ENCODE measurements around the gene MED13L. TPM values are rescaled to one million over a fixed set of nuclear protein-coding genes. Genes with fewer than 3 reads are reported as not detected.
A peak's percentile ranks its signal among the peaks of the same experiment; 100 is the strongest.

MED13L gene
- total and polyA plus RNA-seq, 2 of the 4 experiments (the other 2 are of a cell fraction) = 17.9 to 49.1 TPM

DNA sequence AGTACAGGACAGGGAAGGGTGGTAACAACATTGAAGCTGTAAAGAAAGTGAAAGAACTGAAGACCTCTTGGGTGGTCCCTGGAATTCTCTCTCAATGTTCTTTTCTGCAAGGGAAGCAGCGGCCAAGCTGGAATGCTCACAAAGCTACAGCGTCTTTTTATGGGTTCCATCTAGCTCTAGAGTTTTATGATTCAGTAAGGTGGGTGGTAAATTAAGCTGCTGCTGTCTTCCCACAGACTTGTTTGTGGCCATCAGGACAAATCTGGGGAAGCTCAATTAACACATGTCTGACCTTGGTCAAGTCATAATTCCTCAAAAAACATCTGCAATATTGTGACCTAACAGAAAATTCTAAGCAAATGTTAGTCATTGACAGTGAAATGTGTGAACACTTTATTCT lies 139.1 kb downstream of the MED13L start:
- no peak overlapping the region; the same call in 1 of the 2 replicates for H3K9ac ChIP-seq (ENCODE audit: low read depth, low read length)
- no peak overlapping the region for H3K4me3 ChIP-seq (ENCODE audit: insufficient read depth, low read depth, low read length)
- H4K20me1 ChIP-seq (ENCODE audit: insufficient read depth, low read length) = peaks cover 73% of the 10 kb centered on the region
- in situ Hi-C loops (cut with MboI; ENCODE audit: low sequenced_read_pairs) (no loop called here), intact Hi-C loops (cut with micrococcal nuclease) (no loop called here), dilution Hi-C loops (cut with HindIII; ENCODE audit: low sequenced_read_pairs, unreplicated experiment) (no loop called here)
- ChIA-PET CTCF (interaction anchor here (0.7 kb wide), 1 partner anchor 70 kb away, joined by 3 read pairs; no protein-coding TSS in a partner anchor), POLR2A (ENCODE audit: unreplicated experiment) (no interaction called here)
- H2BK120ac ChIP-seq (ENCODE audit: low read depth, low read length) = no peak overlapping the region
- DNase-seq (no peak), ATAC-seq (ENCODE audit: low read depth) (no peak)
- no peaks in the 10 kb centered on the region for H3K27me3 ChIP-seq (ENCODE audit: control insufficient read depth, insufficient read depth, low read length)
- H3K23ac ChIP-seq (ENCODE audit: low read depth, low read length) = peak overlapping the region; percentile 36; the same call in 1 of the 2 replicates
- H2AK5ac ChIP-seq (ENCODE audit: low read depth, low read length) = peak overlapping the region; percentile 7; the same call in 1 of the 2 replicates
- H3K4ac ChIP-seq (ENCODE audit: low read depth, low read length) = no peak overlapping the region
- H4K8ac ChIP-seq (ENCODE audit: low read depth in 2 of 2, low read length in 2 of 2) = no peak overlapping the region; a peak in 1 of 4 replicates
- no peak overlapping the region for H3K56ac ChIP-seq (ENCODE audit: extremely low read depth, insufficient read depth, low read length)
- BruUV-seq (replicated peaks) = no TSS peak
- no peak overlapping the region for H3K4me2 ChIP-seq (ENCODE audit: low read depth, low read length)
- H3K36me3 ChIP-seq (ENCODE audit: control insufficient read depth, insufficient read depth, low read length) = no peaks in the 10 kb centered on the region
- H3K9me3 ChIP-seq (ENCODE audit: control insufficient read depth, insufficient read depth, low read length) = no peaks in the 10 kb centered on the region
- H4K5ac ChIP-seq (ENCODE audit: low read depth, low read length) = no peak overlapping the region
- WGBS, 2 experiments (ENCODE audit: extremely low coverage in 2 of 2, insufficient read length in 1 of 2) = no CpG with 5 or more reads among the region's 2 CpGs
- no peak overlapping the region for H2BK20ac ChIP-seq (ENCODE audit: low read depth, low read length)
- H3K18ac ChIP-seq (ENCODE audit: low read depth, low read length) = no peak overlapping the region
- no peak overlapping the region for H3K27ac ChIP-seq (ENCODE audit: insufficient read depth, low read length)
- H4K91ac ChIP-seq (ENCODE audit: insufficient read depth, low read depth, low read length) = no peak overlapping the region
- no peak overlapping the region for H3K14ac ChIP-seq (replicated peaks; ENCODE audit: low read depth, low read length)
- H3K4me1 ChIP-seq (ENCODE audit: control insufficient read depth, insufficient read depth, low read length) = peaks cover 19% of the 10 kb centered on the region
- TF ChIP-seq, protein P1, sequence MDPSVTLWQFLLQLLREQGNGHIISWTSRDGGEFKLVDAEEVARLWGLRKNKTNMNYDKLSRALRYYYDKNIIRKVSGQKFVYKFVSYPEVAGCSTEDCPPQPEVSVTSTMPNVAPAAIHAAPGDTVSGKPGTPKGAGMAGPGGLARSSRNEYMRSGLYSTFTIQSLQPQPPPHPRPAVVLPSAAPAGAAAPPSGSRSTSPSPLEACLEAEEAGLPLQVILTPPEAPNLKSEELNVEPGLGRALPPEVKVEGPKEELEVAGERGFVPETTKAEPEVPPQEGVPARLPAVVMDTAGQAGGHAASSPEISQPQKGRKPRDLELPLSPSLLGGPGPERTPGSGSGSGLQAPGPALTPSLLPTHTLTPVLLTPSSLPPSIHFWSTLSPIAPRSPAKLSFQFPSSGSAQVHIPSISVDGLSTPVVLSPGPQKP (IDR thresholded peaks at IDR 0.05; ENCODE audit: borderline replicate concordance, low read depth, low read length) = no peak
- no peak for TF ChIP-seq RCOR1 (IDR thresholded peaks at IDR 0.05; ENCODE audit: insufficient replicate concordance, low read length)
- no peak for TF ChIP-seq BHLHE40 (IDR thresholded peaks at IDR 0.05; ENCODE audit: low read depth, low read length)
- TF ChIP-seq MAFK (IDR thresholded peaks at IDR 0.05; ENCODE audit: low read depth, low read length) = no peak
- no peak for TF ChIP-seq SMC3 (IDR thresholded peaks at IDR 0.05; ENCODE audit: low read depth, low read length)
- TF ChIP-seq MXI1 (IDR thresholded peaks at IDR 0.05; ENCODE audit: borderline replicate concordance, low read depth, low read length) = no peak
- no peak for TF ChIP-seq RAD21 (IDR thresholded peaks at IDR 0.05; ENCODE audit: low read length)
- no peak for TF ChIP-seq FOS (IDR thresholded peaks at IDR 0.05; ENCODE audit: low read depth, low read length)
- TF ChIP-seq CEBPB (IDR thresholded peaks at IDR 0.05; ENCODE audit: low read depth, low read length) = no peak
- TF ChIP-seq, protein P2, sequence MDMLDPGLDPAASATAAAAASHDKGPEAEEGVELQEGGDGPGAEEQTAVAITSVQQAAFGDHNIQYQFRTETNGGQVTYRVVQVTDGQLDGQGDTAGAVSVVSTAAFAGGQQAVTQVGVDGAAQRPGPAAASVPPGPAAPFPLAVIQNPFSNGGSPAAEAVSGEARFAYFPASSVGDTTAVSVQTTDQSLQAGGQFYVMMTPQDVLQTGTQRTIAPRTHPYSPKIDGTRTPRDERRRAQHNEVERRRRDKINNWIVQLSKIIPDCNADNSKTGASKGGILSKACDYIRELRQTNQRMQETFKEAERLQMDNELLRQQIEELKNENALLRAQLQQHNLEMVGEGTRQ (IDR thresholded peaks at IDR 0.05; ENCODE audit: low read depth, low read length) = no peak
- no peak for TF ChIP-seq CHD1 (IDR thresholded peaks at IDR 0.05; ENCODE audit: low read depth, low read length)
- no peak for TF ChIP-seq MAZ (IDR thresholded peaks at IDR 0.05; ENCODE audit: borderline replicate concordance, low read depth, low read length)
- no peak overlapping the region for H2AFZ ChIP-seq (replicated peaks; ENCODE audit: low read length, poor library complexity)
- peaks cover 30 to 68% of the 10 kb centered on the region in 2 experiments for H3K79me1 ChIP-seq (ENCODE audit: low read depth in 1 of 2, low read length in 2 of 2)
- H2BK5ac ChIP-seq (ENCODE audit: low read depth, low read length, poor library complexity, severe bottlenecking) = no peak overlapping the region
- peak overlapping the region; percentile 11; the same call in 1 of the 3 replicates for H2BK15ac ChIP-seq (ENCODE audit: low read depth, low read length)
- no peak overlapping the region for H2AK9ac ChIP-seq (replicated peaks; ENCODE audit: low read depth, low read length, poor library complexity)
- H3K9me1 ChIP-seq (ENCODE audit: insufficient read depth, low read length) = peaks cover 21% of the 10 kb centered on the region
